Upper lobe of left lung (tissue), 4 donors: Measurements from ENCODE around the gene ALDOC.

ENCODE experiments used
- CTCF ChIP-seq, 6 experiments: fragments of 450-650 bp in 4 of 6; fragments of 200-600 bp in 2 of 6; sonication (generic) in 2 of 6; IDR thresholded peaks; one replicate each; pipeline ENCODE4 v1.5.1; 2016 to 2019; ENCODE audit warnings: antibody characterized with exemption in 6 of 6
- POLR2A ChIP-seq, 4 donors: fragments of 450-650 bp; IDR thresholded peaks; one replicate each; pipeline ENCODE4 v1.5.1; 2016 to 2017; ENCODE audit warnings: antibody characterized with exemption in 4 of 4, mild to moderate bottlenecking in 2 of 4
- POLR2AphosphoS5 ChIP-seq, 2 donors: sonication (generic); formaldehyde crosslinking; IDR thresholded peaks; one replicate each; pipeline ENCODE4 v1.5.1; 2017; ENCODE audit warnings: antibody characterized with exemption in 2 of 2

GRCh38 chr17:28532050-28532960 is 44.4 kb downstream of the ALDOC start:
- TF ChIP-seq CTCF (IDR thresholded peaks at IDR 0.05) (no peak), POLR2A (IDR thresholded peaks at IDR 0.05) (no peak), POLR2AphosphoS5 (IDR thresholded peaks at IDR 0.05) (no peak)
